OCI-LY1 (cell line): Measurements from ENCODE around the gene KCTD8.

Experiments
- H2AFZ ChIP-seq: fragments of 200-600 bp; sonication (generic), shearing (Covaris generic); 2 replicates; pipeline ENCODE4 v1.6.0; 2014; ENCODE audit warnings: antibody characterized with exemption, mild to moderate bottlenecking, low read length
- H3F3A ChIP-seq: fragments of 200-600 bp; sonication (generic), shearing (Covaris generic); 2 replicates; pipeline ENCODE4 v1.6.0; 2014; ENCODE audit warnings: mild to moderate bottlenecking, antibody characterized with exemption, low read length, moderate library complexity; ENCODE audit not compliant: insufficient read depth
- H3K27ac ChIP-seq: fragments of 200-600 bp; sonication (generic); 2 replicates; pipeline ENCODE4 v1.5.1; 2014; ENCODE audit warnings: low read length, mixed run types, mild to moderate bottlenecking, low read depth; ENCODE audit not compliant: poor library complexity, severe bottlenecking
- H3K27me3 ChIP-seq: fragments of 200-600 bp; sonication (generic); 2 replicates; pipeline ENCODE4 v1.6.0; 2014; ENCODE audit warnings: antibody characterized with exemption, mild to moderate bottlenecking, low read length, moderate library complexity; ENCODE audit not compliant: insufficient read depth
- H3K36me3 ChIP-seq: fragments of 200-600 bp; sonication (generic); 2 replicates; pipeline ENCODE4 v1.6.1; 2014; ENCODE audit warnings: mild to moderate bottlenecking, antibody characterized with exemption, low read length, moderate library complexity, mixed read lengths; ENCODE audit not compliant: insufficient read depth
- H3K4me1 ChIP-seq: fragments of 200-600 bp; sonication (generic); 2 replicates; pipeline ENCODE4 v1.5.1; 2014; ENCODE audit warnings: mild to moderate bottlenecking, low read length, moderate library complexity; ENCODE audit not compliant: insufficient read depth, severe bottlenecking
- H3K4me2 ChIP-seq: fragments of 200-600 bp; sonication (generic), shearing (Covaris generic); 2 replicates; pipeline ENCODE4 v1.6.1; 2014; ENCODE audit warnings: low read length
- H3K4me3 ChIP-seq: fragments of 200-600 bp; sonication (generic); 2 replicates; pipeline ENCODE4 v1.5.1; 2014; ENCODE audit warnings: low read length, low read depth, mild to moderate bottlenecking, mixed read lengths; ENCODE audit not compliant: poor library complexity, severe bottlenecking
- H3K79me2 ChIP-seq: fragments of 200-600 bp; shearing (Covaris generic); 2 replicates; pipeline ENCODE4 v1.6.1; 2016; ENCODE audit warnings: mixed run types, low read length, mixed read lengths; ENCODE audit not compliant: insufficient read depth
- H3K9ac ChIP-seq: fragments of 200-600 bp; sonication (generic), shearing (Covaris generic); 2 replicates; pipeline ENCODE4 v1.6.1; 2014; ENCODE audit warnings: mild to moderate bottlenecking, low read length, mixed read lengths
- H3K9me2 ChIP-seq: fragments of 200-600 bp; sonication (generic), shearing (Covaris generic); 2 replicates; pipeline ENCODE4 v1.6.1; 2014; ENCODE audit warnings: low read depth, mild to moderate bottlenecking, low read length, mixed read lengths
- H3K9me3 ChIP-seq: fragments of 200-600 bp; shearing (Covaris generic); 2 replicates; pipeline ENCODE4 v1.6.1; 2014; ENCODE audit warnings: low read length, mixed read lengths
- H4K20me1 ChIP-seq: fragments of 200-600 bp; sonication (generic), shearing (Covaris generic); 2 replicates; pipeline ENCODE4 v1.6.0; 2016; ENCODE audit warnings: mild to moderate bottlenecking, low read length; ENCODE audit not compliant: insufficient read depth
- CTCF ChIP-seq: fragments of 200-600 bp; sonication (generic), shearing (Covaris generic); IDR thresholded peaks from 2 replicates; pipeline ENCODE4 v1.5.1; 2017; ENCODE audit warnings: mild to moderate bottlenecking, antibody characterized with exemption, low read length, moderate library complexity, mixed read lengths
- EZH2 ChIP-seq: fragments of 200-600 bp; sonication (generic), shearing (Covaris generic); IDR thresholded peaks from 2 replicates; pipeline ENCODE4 v1.8.0; 2017; ENCODE audit warnings: borderline replicate concordance, mixed run types, mild to moderate bottlenecking, antibody characterized with exemption, low read length, moderate library complexity, mixed read lengths

The KCTD8 gene

GRCh38 chr4:44438687-44439086, 9.9 kb downstream of the KCTD8 start:
- no peak overlapping the region for H3K4me3 ChIP-seq
- H4K20me1 ChIP-seq, result no peaks in the 10 kb centered on the region
- H3K79me2 ChIP-seq, result no peaks in the 10 kb centered on the region
- H3F3A ChIP-seq, result no peaks in the 10 kb centered on the region
- H3K4me2 ChIP-seq, result no peak overlapping the region
- H3K27ac ChIP-seq, result no peak overlapping the region
- H3K4me1 ChIP-seq, result no peaks in the 10 kb centered on the region
- H3K27me3 ChIP-seq, result no peaks in the 10 kb centered on the region
- no peaks in the 10 kb centered on the region for H3K9me3 ChIP-seq
- H2AFZ ChIP-seq, result no peak overlapping the region
- no peaks in the 10 kb centered on the region for H3K36me3 ChIP-seq
- TF ChIP-seq EZH2 (no peak), CTCF (no peak)
- no peak overlapping the region for H3K9ac ChIP-seq
- H3K9me2 ChIP-seq, result no peaks in the 10 kb centered on the region

- Histone ChIP-seq H3K4me3 (no peak overlapping the region), H4K20me1 (no peaks in the 10 kb centered on the region), H3K79me2 (no peaks in the 10 kb centered on the region), H3K27ac (no peak overlapping the region), H3K9ac (no peak overlapping the region), H3K4me1 (no peaks in the 10 kb centered on the region), H3K4me2 (no peak overlapping the region), H3F3A (no peaks in the 10 kb centered on the region), H3K9me3 (no peaks in the 10 kb centered on the region), H3K9me2 (no peaks in the 10 kb centered on the region), H3K36me3 (no peaks in the 10 kb centered on the region), H3K27me3 (no peaks in the 10 kb centered on the region), H2AFZ (no peak overlapping the region)
- no peak for TF ChIP-seq CTCF
- TF ChIP-seq EZH2, result no peak
Observed at GRCh38 chr4:44434247-44434646, 14.4 kb downstream of the KCTD8 start.

GRCh38 chr4:44425614-44426208, 22.9 kb downstream of the KCTD8 start:
- Histone ChIP-seq H3K27ac (no peak overlapping the region), H3K9ac (no peak overlapping the region), H3K79me2 (no peaks in the 10 kb centered on the region), H3K27me3 (no peaks in the 10 kb centered on the region), H3K36me3 (no peaks in the 10 kb centered on the region), H3K9me2 (no peaks in the 10 kb centered on the region), H3K4me3 (no peak overlapping the region), H3K9me3 (no peaks in the 10 kb centered on the region), H3F3A (no peaks in the 10 kb centered on the region), H2AFZ (no peak overlapping the region), H4K20me1 (no peaks in the 10 kb centered on the region), H3K4me1 (no peaks in the 10 kb centered on the region), H3K4me2 (no peak overlapping the region)
- TF ChIP-seq EZH2 (no peak), CTCF (no peak; the same call in 1 of the 2 replicates)
